D341Med (cell line): ENCODE data around the gene BLOC1S1.
A peak's percentile ranks its signal among the peaks of the same experiment; 100 is the strongest.

Source experiments
- DNase-seq: peaks from one replicate; pipeline ENCODE4 v3.0.0; 2012; ENCODE audit warnings: low spot score

The BLOC1S1 gene

DNA sequence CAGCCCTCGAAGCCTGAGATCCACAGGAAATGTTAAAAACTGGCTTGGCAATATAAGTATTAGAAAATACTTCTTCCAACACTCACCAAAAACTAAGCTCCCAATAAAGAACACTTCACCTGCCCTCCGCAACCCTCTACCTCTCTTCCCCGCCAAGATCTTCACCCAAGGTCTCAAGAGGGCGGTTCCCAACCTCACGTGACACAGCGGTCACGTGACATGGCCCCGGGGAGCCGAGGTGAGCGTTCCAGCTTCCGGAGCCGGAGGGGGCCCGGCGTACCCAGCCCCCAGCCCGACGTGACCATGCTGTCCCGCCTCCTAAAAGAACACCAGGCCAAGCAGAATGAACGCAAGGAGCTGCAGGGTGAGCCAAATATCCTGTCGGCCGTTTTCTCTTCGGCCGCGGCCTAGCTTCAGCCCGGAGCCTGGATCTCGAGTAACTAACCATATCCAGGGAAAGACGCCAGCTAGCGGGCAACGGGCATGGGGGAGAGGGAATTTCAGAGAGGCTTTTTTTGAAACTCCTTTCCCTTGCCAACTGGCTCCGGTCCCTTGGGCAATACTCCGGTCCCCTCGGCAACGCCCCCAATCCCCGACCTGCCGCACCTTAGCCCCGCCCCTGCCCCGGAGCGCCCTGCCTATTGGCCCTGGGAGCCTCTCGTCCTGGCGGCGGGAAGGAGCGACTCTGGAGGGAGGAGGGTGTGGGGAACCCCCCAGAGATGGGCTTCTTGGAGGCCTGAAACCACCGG is at the start of gene BLOC1S1:
TSS of gene BLOC1S1 (plus strand) at position 214 of the 749 bp plus-strand sequence. CDS start at position 220, 6 bp downstream.
- DNase-seq, result peak; percentile 94

DNA sequence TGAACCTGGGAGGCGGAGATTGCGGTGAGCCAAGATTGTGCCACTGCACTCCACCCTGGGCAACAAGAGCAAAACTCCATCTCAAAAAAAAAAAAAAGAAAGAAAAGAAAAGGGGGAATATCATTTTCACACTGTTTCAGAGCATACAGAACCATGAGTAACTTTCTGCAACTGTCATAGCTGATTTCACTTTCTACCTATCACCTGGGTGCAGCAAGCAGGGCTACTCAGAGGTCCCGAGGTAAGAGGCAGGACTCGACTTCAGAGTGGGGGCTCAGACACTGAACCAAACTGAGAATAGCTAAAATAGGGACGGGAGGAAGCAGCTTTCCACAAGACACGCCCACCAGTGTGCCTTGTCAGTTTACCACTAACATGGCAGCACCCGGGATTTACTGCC is 49.3 kb upstream of the BLOC1S1 start:
- no peak for DNase-seq

DNA sequence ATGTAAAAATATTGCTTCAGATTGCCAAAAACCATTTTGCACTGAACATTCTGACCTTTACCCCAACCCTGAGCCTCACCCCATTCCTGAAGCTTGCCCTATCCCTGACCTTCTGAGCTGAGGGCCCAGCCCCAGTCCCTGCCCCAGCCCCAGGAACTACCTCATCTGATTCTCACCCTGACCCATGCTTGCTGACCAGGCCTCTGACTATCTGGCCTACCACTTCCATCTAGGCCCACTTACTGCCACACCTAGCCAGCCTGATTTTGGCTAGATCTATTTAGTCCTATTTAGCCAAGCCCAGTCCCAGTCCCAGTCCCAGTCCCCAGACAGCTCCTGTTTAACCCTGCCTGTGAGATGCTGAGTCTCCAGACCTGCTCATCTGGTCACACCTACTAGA is 45.6 kb upstream of the BLOC1S1 start:
- DNase-seq, result no peak

DNA sequence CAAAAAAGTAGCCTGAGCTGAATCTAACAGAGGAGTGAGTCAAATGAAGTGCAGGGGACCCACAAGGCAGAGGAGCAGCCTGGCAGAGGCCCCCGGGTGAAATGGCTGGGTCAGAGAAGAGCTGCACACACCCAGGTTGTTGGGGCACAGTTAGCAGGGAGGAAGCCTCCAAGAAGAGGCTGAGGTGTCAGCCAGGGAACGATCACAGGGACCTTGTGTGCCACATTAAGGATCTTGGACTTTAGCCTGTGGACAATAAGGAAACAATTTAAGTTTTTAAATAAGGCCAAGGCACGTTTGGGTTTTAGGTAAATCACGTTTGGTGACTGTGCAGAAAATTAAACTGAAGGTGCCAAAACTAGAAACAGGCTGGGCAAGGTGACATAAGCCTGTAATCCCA is 44.1 kb upstream of the BLOC1S1 start:
- no peak for DNase-seq

DNA sequence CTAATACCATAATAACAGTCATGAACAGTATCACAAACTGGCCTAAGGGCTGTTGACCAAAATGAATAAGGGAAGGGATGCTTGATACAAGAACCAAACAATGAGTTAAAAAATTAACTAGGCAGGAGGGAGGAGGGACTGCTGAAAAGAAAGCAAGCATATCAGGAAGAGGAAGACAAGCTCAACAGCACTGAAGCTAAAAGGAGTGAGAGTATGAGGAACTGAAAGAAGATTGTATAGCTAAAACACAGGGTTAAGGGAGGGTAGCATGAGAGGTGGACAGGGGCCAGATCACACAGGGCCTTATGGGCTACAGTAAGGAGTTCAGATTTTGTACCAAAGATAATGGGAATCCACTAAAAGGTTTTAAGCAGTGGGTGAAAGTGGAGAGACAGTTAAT is 42.2 kb upstream of the BLOC1S1 start:
- no peak for DNase-seq

DNA sequence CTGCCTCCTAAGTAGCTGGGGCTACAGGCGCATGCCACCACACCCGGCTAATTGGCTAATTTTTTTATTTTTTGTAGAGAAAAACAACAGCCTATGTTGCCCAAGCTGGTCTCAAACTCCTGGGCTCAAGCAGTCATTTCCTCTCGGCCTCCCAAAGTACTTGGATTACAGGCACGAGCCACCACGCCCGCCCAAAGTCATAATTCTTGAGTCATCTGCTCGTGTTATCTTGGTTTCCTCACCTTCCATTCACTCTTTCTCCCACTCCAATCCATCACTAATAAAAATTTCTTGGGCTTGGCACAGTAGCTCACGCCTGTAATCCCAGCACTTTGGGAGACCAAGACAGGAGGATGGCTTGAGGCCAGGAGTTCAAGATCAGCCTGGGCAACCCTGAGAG is 40.2 kb upstream of the BLOC1S1 start:
- DNase-seq, result no peak

DNA sequence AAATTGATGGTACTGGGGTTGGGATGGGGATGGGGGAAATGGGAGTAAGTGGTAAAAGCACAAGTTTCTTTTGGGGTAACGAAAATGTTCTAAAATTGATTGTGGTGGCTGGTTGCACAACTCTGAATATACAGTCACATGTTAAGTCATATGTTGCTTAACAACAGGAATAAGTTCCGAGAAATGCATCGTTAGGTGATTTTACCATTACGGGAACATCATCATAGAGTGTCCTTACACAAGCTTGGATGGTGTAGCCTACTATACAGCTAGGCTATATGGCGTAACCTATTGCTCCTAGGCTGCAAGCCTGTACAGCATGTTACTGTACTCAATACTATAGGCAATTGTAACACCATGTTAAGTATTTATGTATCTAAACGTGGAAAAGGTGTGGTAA is 39.1 kb upstream of the BLOC1S1 start:
- DNase-seq, result no peak

DNA sequence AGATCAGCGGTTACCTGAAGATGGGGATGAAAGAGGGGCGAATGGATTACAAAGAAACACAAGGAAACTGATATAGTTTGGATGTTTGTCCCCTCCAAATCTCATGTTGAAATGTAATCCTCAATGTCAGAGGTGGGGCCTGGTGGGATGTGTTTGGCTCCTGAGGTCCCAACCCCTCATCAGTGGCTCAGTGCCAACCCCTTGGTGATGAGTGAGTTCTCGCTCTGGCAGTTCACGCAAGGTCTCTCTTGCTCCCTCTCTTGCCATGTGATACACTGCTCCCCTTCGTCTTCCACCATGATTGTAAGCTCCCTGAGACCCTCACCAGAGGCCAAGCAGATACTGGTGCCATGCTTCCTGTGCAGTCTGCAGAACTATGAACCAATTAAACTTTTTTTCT is 36.2 kb upstream of the BLOC1S1 start:
- no peak for DNase-seq

DNA sequence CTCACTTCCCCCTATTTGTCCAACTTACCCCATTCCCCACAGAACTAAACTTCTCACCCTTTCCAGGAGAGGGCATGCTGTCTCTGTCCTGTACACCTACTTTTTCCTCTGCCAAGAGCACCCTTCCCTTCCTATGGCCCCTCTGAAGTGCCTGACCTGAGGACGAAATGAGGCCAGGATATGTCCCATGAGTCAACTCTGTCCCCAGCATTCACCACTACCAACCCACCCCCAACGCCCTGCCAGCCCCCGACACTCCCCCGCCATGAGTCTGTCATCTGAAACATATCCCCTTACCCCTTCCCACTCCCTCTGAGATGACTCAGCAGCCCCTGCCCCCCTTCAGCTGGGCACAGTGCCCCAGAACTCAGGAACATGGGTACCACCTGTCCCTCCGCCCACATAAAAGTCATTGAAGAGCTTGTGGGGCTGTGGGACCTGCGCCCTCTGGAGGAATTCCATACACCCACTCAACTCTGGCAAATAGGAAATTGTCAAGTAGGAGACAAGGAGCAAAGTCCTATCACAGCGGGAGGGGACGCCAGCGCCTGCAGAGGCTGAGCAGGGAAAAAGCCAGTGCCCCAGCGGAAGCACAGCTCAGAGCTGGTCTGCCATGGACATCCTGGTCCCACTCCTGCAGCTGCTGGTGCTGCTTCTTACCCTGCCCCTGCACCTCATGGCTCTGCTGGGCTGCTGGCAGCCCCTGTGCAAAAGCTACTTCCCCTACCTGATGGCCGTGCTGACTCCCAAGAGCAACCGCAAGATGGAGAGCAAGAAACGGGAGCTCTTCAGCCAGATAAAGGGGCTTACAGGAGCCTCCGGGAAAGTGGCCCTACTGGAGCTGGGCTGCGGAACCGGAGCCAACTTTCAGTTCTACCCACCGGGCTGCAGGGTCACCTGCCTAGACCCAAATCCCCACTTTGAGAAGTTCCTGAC is 34.4 kb upstream of the BLOC1S1 start:
- DNase-seq, result peak; percentile 59

DNA sequence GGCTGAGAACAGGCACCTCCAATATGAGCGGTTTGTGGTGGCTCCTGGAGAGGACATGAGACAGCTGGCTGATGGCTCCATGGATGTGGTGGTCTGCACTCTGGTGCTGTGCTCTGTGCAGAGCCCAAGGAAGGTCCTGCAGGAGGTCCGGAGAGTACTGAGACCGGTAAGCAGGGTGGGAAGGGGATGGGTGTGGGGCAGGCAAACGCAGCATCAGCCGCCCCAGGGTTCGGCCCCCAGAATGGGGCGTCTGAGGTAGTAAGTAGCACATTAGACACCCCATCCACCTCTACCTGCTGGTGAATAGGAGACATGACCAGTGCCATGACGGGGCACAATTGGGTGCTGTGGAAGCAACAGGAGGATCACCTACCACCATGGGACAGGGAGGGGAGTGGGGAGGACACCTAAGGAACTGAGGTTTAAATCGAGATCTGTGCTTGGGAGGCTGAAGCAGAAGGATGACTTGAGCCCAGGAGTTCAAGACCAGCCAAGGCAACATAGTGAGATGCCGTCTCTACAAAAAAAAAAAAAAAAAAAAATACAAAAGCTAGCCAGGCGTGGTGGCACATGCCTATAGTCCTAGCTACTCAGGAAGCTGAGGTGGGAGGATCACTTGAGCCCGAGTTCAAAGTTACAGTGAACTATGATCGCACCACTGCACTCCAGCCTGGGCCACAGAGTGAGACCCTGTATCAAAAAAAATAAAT is 33.6 kb upstream of the BLOC1S1 start:
- no peak for DNase-seq

DNA sequence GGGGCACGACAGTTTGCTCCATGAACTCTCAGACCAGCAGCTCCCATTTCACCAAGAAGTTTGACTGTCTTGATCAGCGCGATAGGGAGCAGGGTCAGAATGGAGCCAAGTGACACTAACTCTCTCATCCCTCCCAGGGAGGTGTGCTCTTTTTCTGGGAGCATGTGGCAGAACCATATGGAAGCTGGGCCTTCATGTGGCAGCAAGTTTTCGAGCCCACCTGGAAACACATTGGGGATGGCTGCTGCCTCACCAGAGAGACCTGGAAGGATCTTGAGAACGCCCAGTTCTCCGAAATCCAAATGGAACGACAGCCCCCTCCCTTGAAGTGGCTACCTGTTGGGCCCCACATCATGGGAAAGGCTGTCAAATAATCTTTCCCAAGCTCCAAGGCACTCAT is 32.2 kb upstream of the BLOC1S1 start:
- DNase-seq, result no peak

DNA sequence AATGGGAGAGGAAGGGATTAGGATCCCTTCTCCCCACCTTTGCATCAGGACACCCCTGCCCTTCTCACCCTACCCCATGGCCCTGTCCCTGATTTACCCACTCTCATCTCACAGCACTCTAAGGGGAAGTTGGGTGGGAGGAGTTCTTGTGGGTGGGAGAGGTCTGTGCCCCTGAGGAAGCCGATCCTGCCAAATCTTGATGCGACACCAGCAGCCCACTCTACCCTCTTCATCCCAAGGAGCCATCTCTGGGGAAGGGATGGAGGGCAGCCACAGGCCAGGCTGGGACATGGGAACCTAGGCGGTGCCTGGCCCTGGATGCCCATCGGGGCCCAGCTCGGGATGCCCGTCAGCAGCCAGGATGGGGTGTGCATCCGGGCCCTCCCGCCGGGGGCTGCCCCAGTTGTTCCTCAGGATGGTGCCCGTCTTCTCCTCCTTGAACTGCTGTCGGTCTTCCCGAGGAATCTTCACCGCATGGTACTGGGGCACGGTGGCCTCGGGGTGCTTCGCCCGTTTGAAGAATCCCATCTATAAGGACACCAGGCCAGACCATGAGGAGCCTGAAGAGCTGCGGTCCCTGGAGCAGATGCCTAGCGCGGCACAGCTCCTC is 31.0 kb upstream of the BLOC1S1 start:
- DNase-seq, result no peak

DNA sequence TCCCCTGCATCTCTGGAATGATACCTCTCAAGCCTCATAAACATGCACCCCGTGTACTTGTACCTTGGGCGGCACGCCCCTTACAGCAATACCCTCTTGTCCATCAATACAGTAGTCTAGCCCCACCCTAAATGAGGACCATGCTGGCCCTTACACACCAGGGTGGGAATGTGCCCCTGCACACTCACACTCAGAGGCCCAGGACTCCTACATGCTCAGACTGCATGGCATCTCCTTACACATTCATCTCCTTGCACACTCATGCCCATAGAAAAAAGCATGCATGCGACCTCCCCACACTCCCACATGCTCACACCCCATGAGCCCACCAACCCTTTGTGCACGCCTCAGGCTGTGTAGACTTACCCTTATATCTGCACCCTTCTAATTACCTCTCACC is 30.2 kb upstream of the BLOC1S1 start:
- no peak for DNase-seq

DNA sequence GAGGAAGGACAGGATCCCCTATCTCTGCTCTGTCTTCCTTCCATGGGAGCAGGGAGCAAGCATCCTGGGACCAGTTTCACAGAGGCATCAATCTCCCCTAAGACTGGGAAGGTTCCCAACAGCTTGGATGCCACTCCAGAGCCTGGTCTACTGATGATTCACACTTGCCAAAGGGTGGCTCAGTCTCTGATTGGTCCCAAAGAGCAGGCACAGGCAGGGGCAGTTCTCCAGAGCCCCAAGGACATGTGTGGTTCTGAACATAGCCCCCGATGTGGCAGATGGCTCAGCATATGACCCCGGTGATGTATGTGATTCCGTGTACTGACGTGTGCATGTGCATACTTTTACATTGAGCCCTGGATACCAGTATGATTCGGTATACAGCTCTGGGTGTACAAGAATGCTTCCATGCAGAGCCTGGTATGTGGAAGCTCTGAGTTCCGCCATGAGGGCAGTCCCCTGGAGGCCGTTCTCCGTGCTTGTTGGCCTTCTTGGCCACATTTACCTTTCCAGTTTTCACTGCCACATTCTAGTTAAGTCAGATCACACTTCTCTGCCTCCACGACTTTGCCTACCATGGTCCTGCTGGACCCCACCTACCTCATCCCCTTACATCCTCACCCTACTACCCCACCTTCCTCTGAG is 29.4 kb upstream of the BLOC1S1 start:
- no peak for DNase-seq

DNA sequence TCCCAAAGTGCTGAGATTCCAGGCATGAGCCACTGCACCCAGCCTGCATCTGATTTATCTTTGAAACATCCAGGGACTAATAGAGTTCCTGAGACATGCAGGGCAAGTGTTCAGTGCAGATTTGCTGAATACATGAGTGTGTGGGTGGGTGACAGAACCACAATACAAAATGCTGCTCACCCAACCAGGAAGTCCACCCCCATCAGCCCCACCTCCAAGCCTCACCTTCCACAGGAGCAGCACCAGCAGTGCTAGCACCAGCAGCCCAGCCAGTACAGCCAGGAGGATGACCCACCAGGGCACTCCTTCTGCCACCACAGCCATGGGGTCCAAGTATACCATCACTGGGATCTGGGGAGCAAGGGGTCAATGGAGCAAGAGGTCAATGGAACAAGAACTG is 28.1 kb upstream of the BLOC1S1 start:
- DNase-seq, result no peak

DNA sequence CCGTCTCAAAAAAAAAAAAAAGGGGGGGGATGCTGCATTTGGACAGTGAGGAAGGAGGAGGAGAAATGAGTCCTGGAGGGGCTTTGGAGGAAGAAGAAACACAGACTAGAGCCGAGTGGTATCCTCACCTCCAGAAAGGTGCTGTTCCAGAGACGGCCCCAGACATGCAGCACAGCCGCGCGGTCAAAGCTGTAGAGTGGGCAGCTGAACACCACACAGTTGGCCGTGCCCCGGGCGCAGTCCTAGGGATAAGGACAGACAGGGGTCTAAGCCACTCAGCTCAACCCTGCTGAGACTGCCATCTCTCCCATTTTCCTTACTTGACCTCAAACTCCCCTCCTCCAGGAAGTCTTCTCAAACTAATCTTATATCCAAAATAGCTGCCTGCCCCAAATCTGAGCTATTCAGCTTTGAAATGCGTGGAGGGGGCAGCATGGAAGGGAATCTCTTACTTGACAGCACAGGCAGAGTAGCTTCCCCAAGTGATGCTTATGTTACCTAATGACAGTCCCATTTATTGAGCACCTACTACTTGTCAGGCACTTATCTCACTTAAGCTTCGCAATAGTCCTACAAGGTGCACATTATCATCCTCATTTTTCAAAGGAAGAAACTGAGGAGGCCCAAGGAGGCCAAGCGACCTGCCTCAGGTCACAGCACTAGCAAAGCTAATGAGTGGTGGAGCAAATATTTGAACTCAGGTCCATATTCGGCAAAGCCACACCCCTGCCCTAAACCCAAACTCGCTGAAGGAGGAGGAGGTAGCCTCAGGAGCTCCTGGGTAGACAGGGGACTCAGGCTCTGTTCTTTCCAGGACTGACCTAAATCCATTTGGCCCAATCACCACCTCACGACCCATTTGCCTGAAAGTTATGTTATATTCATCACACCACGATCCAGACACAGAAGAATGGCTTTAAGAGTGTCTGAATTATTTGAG is 26.9 kb upstream of the BLOC1S1 start:
- no peak for DNase-seq

DNA sequence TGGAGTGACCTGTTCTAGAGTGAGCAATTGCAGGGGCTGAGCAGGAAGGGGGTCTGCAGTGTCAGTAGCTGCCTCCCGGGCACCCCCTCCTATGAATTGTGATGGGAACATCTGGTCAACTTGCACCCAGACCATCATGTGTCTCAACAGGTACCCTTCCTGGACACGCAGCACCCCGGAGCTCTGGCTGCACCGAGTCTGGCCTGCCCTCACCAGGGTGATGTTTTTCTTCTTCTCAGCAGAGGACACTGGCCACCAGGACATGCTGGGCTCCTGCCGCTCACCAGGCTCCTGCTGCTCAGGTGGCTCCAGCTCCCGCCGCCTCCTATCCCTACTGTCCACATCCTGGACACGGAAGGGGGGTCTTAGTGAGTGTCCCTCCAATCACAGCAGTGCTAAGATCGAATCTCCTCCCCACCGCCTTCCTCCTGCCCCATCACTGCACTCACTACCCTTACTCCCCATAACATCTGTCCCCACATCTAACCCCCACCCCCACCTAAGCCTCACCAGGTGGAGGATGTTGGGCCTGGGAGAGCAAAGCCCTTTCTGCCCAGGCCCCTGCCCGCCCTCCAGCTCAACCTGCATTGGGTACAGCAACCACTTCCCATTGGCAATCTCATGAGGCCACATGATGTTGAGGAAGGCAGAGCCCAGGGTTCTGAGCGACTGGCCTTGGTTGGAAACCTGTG is 23.1 kb upstream of the BLOC1S1 start:
- no peak for DNase-seq

DNA sequence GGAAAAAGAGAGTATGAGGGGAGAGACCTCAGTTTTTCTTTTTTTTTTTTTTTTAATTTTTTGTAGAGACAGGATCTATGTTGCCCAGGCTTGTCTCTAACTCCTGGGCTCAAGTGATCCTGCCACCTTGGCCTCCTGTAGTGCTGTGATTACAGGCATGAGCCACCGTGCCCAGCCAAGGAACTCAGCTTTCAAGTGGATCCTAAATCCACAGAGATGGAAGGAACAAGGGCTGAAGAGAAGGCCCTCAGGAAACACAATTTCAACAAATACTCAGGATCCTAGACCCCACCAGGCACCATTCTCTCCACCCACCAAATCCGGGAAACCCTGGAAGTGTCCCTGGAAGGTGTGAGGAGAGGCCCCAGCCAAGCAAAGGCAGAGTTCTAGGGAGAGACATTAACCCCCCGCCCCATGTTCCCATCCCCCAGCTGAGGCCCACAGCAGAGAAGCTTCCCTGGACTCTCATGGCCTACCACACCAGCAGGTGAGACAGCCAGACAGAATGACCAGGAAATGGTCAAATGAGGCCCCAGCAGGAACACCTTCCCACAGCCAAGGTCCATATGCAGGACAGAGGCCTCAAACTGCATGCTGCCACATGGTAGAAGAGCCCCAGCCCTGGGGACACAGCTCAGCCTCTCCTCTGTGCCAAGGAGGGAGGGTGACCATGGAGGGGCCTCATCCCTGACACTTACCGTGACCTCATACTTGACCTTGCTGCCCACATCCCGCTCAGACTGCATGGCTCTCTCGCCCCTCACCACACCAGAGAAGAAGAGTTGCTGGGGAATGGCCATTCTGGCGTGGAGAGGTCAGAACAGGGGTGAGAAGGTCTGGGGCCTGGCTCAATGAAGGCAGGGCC is 22.3 kb upstream of the BLOC1S1 start:
- no peak for DNase-seq

DNA sequence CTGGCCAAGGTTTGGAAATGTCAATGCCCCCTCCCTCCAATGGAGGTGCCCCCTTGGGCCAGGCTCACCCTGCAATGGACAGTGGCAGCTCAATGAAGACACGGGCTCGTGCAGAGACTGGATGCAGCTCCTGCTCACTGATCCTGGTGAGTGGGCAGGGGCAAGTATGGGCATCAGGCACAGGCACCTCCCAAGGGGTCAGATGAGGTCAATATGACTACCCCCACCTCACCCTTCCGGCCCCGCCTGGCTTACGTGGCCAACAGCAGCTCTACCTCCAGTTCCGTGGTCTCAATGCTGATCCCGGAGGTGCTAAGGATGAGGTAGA is 21.7 kb upstream of the BLOC1S1 start:
- no peak for DNase-seq
